Ovary (tissue), 3 donors: ENCODE data around the gene SURF2.

Experiments
- EP300 ChIP-seq: sonication (generic); formaldehyde crosslinking; IDR thresholded peaks from one replicate; pipeline ENCODE4 v1.6.1; 2017; ENCODE audit warnings: antibody characterized with exemption
- POLR2A ChIP-seq: fragments of 450-650 bp; IDR thresholded peaks from one replicate; pipeline ENCODE4 v1.6.1; 2017; ENCODE audit warnings: antibody characterized with exemption, mild to moderate bottlenecking, moderate library complexity
- TF ChIP-seq, protein P1 (sequence below), 3 donors: fragments of 450-650 bp in 2 of 3; fragments of 200-600 bp in 1 of 3; IDR thresholded peaks; one replicate each; pipeline versions ENCODE4 v1.5.1 to v1.8.0; 2016 to 2022; ENCODE audit warnings: antibody characterized with exemption in 3 of 3, mild to moderate bottlenecking in 1 of 3
- donor health status: DM: no; HTN: no; CAD: no.

GRCh38 chr9:133367778-133368177 is 11.4 kb downstream of the SURF2 start:
- TF ChIP-seq, protein P1, sequence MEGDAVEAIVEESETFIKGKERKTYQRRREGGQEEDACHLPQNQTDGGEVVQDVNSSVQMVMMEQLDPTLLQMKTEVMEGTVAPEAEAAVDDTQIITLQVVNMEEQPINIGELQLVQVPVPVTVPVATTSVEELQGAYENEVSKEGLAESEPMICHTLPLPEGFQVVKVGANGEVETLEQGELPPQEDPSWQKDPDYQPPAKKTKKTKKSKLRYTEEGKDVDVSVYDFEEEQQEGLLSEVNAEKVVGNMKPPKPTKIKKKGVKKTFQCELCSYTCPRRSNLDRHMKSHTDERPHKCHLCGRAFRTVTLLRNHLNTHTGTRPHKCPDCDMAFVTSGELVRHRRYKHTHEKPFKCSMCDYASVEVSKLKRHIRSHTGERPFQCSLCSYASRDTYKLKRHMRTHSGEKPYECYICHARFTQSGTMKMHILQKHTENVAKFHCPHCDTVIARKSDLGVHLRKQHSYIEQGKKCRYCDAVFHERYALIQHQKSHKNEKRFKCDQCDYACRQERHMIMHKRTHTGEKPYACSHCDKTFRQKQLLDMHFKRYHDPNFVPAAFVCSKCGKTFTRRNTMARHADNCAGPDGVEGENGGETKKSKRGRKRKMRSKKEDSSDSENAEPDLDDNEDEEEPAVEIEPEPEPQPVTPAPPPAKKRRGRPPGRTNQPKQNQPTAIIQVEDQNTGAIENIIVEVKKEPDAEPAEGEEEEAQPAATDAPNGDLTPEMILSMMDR (IDR thresholded peaks at IDR 0.05): no peak
- no peak for TF ChIP-seq EP300
- no peak for TF ChIP-seq POLR2A
